Prostate gland (tissue), 2 donors: Measurements from ENCODE around the gene SMIM35. TPM values are rescaled to one million over a fixed set of nuclear protein-coding genes. Genes with fewer than 3 reads are reported as not detected.

Experiments used
- DNase-seq: peaks from one replicate; pipeline ENCODE4 v3.0.0-alpha.2; 2019; ENCODE audit warnings: low spot score
- H3K27ac ChIP-seq, 2 donors: fragments of 200-600 bp; sonication (generic); 2 replicates each; pipeline ENCODE4 v1.5.1; 2017 to 2019
- H3K27me3 ChIP-seq: fragments of 200-600 bp; sonication (generic); replicated peaks from 2 replicates; pipeline ENCODE4 v1.5.1; 2019; ENCODE audit not compliant: insufficient read depth
- H3K36me3 ChIP-seq, 2 donors: fragments of 200-600 bp; sonication (generic); 1 replicate in 1 of 2; 2 replicates in 1 of 2; pipeline versions ENCODE4 v1.5.1 to v1.8.1; 2017 to 2019
- H3K4me1 ChIP-seq: fragments of 200-600 bp; sonication (generic); replicated peaks from 2 replicates; pipeline ENCODE4 v1.5.1; 2019
- H3K4me3 ChIP-seq, 2 donors: fragments of 200-600 bp; sonication (generic); 2 replicates each; pipeline ENCODE4 v1.5.1; 2017 to 2019
- H3K9me3 ChIP-seq: fragments of 200-600 bp; sonication (generic); 2 replicates; pipeline ENCODE4 v1.5.1; 2017
- CTCF ChIP-seq, 4 experiments: fragments of 200-600 bp in 2 of 4; fragments of 450-650 bp in 2 of 4; sonication (generic) in 2 of 4; IDR thresholded peaks; 1 replicate in 3 of 4; 2 replicates in 1 of 4; pipeline ENCODE4 v1.5.1; 2016 to 2019; ENCODE audit warnings: antibody characterized with exemption in 4 of 4, mild to moderate bottlenecking in 2 of 4, moderate library complexity in 2 of 4
- POLR2A ChIP-seq: fragments of 450-650 bp; IDR thresholded peaks from one replicate; pipeline ENCODE4 v1.6.1; 2016; ENCODE audit warnings: antibody characterized with exemption, mild to moderate bottlenecking
- POLR2AphosphoS5 ChIP-seq: sonication (generic); formaldehyde crosslinking; IDR thresholded peaks from one replicate; pipeline ENCODE4 v1.6.1; 2017; ENCODE audit warnings: antibody characterized with exemption
- WGBS: methylation state at CpG from one replicate; pipeline ENCODE4 v1.1.5; 2018; 5-methylcytosine and 5-hydroxymethylcytosine counted together
- intact Hi-C: fragments of 100-400 bp; cut with DNase I; formaldehyde crosslinking; loops from one replicate; pipeline ENCODE4 v1.14.2; 2022
- total RNA-seq, 2 donors: library from RNA; depleted of rRNA; stranded (reverse); fragments of >200 nt; gene quantifications; one replicate each; pipeline ENCODE4 v1.1.0, GENCODE V29; 2016

The SMIM35 gene
- total RNA-seq, 2 donors from 2014 or later, result 0.09 TPM; not detected in 1

- DNase-seq, result no peak
- no peaks in the 10 kb centered on the region for H3K27me3 ChIP-seq
- no peaks in the 10 kb centered on the region for H3K4me1 ChIP-seq
- H3K9me3 ChIP-seq, result no peaks in the 10 kb centered on the region
- H3K36me3 ChIP-seq, result no peaks in the 10 kb centered on the region
- intact Hi-C loops, result no loop called here
- no peak overlapping the region for H3K27ac ChIP-seq
- H3K4me3 ChIP-seq, result no peak overlapping the region
- TF ChIP-seq CTCF (IDR thresholded peaks at IDR 0.05) (no peak), POLR2A (no peak), POLR2AphosphoS5 (no peak)
- WGBS, result 66% methylated on average over 8 of the region's 8 CpGs
Observed at GRCh38 chr11:118092907-118093571, 6.3 kb upstream of the SMIM35 start.

GRCh38 chr11:118091690-118092089 is 4.9 kb upstream of the SMIM35 start:
- Histone ChIP-seq H3K4me1 (no peaks in the 10 kb centered on the region), H3K4me3 (no peak overlapping the region), H3K27me3 (no peaks in the 10 kb centered on the region), H3K36me3 (no peaks in the 10 kb centered on the region), H3K27ac (no peak overlapping the region), H3K9me3 (no peaks in the 10 kb centered on the region)
- 19% methylated on average over 6 of the region's 6 CpGs for WGBS
- TF ChIP-seq CTCF (IDR thresholded peaks at IDR 0.05), result no peak
- TF ChIP-seq POLR2A, result no peak
- no peak for TF ChIP-seq POLR2AphosphoS5
- no peak for DNase-seq
- intact Hi-C loops, result no loop called here

GRCh38 chr11:118090545-118091162 is 3.9 kb upstream of the SMIM35 start:
- Histone ChIP-seq H3K36me3 (no peaks in the 10 kb centered on the region), H3K9me3 (no peaks in the 10 kb centered on the region), H3K27me3 (no peaks in the 10 kb centered on the region), H3K4me1 (no peaks in the 10 kb centered on the region), H3K27ac (no peak overlapping the region), H3K4me3 (no peak overlapping the region)
- no peak for DNase-seq
- WGBS, result 56% methylated on average over 7 of the region's 7 CpGs
- intact Hi-C loops, result no loop called here
- TF ChIP-seq CTCF (IDR thresholded peaks at IDR 0.05) (no peak), POLR2A (peak; percentile 37), POLR2AphosphoS5 (no peak)

- WGBS, result 76% methylated on average over 4 of the region's 4 CpGs
- no peak for DNase-seq
- Histone ChIP-seq H3K27me3 (no peaks in the 10 kb centered on the region), H3K9me3 (no peaks in the 10 kb centered on the region), H3K36me3 (no peaks in the 10 kb centered on the region), H3K4me3 (no peak overlapping the region), H3K27ac (no peak overlapping the region), H3K4me1 (no peaks in the 10 kb centered on the region)
- intact Hi-C loops, result no loop called here
- TF ChIP-seq POLR2A (no peak), CTCF (IDR thresholded peaks at IDR 0.05) (no peak), POLR2AphosphoS5 (no peak)
Observed at GRCh38 chr11:118088531-118088930, 1.8 kb upstream of the SMIM35 start.

GRCh38 chr11:118087931-118088330 is 1.2 kb upstream of the SMIM35 start:
- H3K9me3 ChIP-seq, result no peaks in the 10 kb centered on the region
- no peaks in the 10 kb centered on the region for H3K36me3 ChIP-seq
- 92% methylated on average over 6 of the region's 6 CpGs for WGBS
- H3K4me3 ChIP-seq, result no peak overlapping the region
- TF ChIP-seq POLR2A, result no peak
- no peak for TF ChIP-seq CTCF (IDR thresholded peaks at IDR 0.05)
- no peak for TF ChIP-seq POLR2AphosphoS5
- intact Hi-C loops, result no loop called here
- no peaks in the 10 kb centered on the region for H3K27me3 ChIP-seq
- H3K4me1 ChIP-seq, result no peaks in the 10 kb centered on the region
- H3K27ac ChIP-seq, result no peak overlapping the region
- DNase-seq, result no peak
